ENCODE results near the gene CUZD1.

DNA sequence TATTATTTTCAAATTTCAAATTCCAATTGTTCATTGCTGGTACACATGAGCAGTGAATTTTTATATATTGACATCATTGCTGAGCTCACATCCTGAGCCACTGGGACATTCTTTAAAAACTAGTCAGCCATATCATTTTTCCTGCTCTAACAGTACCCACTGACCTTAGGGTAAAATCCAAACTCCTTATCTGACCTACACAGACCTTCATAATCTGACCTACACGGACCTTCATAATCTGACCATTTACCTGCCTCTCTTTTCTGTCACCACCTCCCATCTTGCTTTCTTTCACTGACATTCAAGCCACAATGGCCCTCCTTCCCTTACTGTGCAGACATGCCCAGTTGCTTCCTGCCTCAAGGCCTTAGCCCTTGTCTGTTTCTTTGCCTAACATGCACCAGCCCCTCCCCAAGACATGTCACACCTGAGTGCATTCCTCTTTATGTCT lies 16.1 kb upstream of the CUZD1 start:
- TF ChIP-seq CTCF (conservative IDR thresholded peaks at IDR 0.05; ENCODE audit: low read length) (no peak), EZH2phosphoT487 (IDR thresholded peaks at IDR 0.05; ENCODE audit: borderline replicate concordance) (no peak)

All from Loucy (cell line).